Right kidney (tissue), 1 donor: ENCODE results near the gene OS9.
"Not testable (repeated sequence)": the region's sequence is repeated elsewhere in the genome, so short reads cannot be mapped to it uniquely, and the experiment has no call there.

Source experiments
- DNase-seq: peaks from one replicate; pipeline ENCODE4 v3.0.0-alpha.2; 2016

OS9 gene

DNA sequence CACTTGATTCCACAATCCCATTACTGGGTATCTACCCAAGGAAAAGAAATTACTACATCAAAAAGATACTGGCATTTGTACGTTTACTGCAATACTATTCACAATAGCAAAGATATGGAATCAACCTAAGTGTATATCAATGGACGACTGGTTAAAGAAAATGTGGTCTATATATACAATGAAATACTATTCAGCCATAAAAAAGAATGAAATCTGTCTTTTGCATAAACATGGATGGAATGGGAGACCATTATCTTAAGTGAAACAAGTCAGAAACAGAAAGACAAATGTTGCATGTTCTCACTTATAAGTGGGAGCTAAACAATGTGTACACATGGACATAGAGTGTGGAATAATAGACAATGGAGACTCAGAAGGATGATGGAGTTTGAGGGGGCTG lies 5.0 kb upstream of the OS9 start:
- no peak for DNase-seq

DNA sequence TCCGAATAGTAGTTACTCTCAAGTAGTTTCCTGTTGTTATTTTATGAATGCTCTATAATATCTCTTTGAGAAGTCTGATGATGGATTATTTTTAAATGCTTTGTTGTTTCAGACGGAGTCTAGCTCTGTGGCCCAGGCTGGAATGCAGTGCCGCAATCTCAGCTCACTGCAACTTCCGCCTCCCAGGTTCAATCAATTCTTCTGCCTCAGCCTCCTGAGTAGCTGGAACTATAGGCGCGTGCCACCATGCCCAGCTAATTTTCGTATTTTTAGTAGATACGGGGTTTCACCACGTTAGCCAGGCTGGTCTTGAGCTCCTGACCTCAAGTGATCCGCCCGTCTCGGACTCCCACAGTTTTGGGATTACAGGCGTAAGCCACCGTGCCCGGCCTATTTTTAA lies 1.4 kb upstream of the OS9 start:
- no peak for DNase-seq

DNA sequence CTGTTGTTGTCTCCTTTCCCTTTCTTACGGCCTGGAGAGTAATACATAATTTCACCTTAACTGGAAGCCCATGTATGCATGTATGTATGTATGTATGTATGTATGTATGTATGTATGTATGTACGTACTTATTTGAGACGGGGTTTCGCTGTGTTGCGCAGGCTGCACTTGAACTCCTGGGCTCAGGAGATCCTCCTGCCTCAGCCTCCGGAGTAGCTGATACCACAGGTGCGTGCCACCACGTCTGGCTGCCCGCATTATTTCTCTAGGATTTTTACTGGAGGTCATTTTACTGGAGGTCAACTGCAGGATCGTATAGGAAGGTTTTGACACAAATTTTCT lies 644 bp upstream of the OS9 start:
- DNase-seq = no peak

DNA sequence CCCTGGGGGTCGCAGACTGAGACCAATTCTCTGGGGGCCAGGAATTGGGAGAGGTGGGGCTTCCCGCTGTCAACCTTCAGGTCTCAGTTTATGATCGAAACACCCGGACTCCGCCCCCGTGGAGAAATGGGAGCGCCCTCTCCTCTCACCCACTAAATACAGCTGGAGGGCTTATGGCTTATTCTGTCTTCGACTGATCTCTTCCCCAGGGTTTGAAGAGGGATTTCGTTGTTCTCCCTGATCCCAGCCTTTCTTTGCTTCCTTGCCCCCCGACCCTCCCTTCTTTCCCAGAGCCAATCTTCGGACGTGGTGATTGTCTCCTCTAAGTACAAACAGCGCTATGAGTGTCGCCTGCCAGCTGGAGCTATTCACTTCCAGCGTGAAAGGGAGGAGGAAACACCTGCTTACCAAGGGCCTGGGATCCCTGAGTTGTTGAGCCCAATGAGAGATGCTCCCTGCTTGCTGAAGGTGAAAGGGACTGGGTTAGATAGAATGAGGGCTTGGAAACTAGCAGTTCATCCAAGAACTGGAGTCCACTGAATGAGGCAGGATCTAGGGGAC lies 607 bp downstream of the OS9 start:
- DNase-seq = no peak

DNA sequence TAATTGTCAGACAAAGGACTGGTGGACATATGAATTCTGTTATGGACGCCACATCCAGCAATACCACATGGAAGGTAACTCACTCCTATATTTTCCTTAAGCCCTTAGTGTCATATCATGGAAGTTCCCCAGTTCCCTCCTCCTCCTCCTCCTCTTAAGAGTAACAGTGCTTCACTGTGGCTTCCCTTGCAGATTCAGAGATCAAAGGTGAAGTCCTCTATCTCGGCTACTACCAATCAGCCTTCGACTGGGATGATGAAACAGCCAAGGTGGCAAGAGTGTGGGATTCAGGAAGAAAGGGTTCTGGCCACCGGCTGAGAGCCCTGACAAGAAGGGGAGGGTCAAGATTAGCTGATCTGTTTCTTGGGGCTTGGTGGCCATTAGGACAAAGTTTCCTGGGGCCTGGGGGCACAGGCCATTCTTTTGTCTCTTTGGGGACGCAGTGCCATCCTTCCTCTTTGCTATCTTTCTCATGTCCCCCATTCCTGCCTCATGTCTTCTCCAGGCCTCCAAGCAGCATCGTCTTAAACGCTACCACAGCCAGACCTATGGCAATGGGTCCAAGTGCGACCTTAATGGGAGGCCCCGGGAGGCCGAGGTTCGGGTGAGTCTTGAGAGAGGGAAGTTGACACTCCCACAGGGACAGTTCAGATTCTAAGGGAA lies 2.0 kb downstream of the OS9 start:
- no peak for DNase-seq

DNA sequence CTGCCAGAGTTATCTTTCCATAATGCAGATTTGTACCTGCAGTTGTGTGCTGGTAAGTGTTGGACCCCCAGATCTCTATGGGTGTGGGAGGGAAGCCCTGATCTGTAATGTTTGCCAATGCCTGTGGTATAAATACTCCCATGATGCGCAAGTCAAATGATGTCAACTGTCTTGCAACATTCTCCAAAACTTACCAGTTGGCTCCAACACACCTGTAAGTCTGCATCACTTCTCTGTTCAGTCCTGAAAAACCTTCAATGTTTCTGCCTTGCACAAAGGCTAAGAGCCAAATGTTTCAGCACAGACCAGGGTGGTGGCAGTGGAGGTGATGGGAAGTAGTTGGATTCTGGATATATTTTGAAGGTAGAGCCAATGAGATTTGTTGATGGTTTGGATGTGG lies 3.1 kb downstream of the OS9 start:
- DNase-seq = no peak

DNA sequence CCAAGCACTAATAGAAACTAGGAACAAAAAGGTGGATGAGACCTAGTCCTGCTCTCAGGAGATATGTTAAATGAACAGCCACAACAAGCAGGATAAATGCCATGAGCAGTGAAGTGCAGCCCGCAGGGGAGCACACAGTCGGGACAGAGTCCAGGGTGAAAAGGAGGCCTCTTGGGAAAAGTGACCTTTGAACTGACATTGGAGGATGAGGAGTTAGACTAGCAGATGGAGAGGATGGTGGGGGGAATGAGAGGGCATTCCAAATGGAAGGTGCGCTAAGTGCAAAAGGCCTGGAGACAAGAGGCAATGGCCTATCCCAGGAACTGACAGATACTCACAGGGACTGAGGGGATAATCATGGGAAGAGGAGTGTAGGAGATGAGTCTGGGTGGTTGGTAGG lies 4.5 kb downstream of the OS9 start:
- DNase-seq = no peak

DNA sequence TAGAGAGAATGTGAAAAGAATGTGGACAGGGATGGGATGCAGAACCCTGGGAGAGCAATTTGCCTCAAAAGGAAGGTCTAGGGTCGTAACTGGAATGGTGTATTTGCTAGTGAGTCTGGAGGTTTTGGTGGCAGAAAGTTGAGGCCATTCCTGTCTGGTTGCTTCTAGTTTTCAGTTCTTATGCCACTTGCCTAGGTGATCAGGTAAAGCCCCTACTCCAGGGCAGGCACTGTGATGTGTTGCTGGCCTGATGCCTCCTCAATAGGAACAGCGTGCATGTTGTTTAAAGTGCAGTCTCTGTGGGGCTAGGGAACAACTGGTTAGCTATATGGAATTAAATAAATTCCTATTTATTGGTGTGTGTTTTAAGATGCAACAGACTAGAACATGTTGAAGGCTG lies 6.4 kb downstream of the OS9 start:
- no peak for DNase-seq

DNA sequence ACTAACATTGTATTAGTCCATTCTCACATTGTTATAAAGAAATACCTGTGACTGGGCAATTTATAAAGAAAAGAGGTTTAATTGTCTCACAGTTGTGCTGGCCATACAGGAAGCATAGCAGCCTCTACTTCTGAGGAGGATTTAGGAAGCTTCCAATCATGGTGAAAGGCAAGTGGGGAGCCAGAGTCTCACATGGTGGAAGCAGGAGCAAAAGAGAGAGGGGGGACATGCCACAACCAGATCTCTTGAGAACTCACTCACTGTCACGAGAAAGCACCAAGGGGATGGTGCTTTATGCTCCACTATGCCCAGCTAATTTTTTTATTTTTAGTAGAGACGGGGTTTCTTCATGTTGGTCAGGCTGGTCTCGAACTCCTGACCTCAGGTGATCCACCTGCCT lies 13.3 kb downstream of the OS9 start:
- DNase-seq = no peak

DNA sequence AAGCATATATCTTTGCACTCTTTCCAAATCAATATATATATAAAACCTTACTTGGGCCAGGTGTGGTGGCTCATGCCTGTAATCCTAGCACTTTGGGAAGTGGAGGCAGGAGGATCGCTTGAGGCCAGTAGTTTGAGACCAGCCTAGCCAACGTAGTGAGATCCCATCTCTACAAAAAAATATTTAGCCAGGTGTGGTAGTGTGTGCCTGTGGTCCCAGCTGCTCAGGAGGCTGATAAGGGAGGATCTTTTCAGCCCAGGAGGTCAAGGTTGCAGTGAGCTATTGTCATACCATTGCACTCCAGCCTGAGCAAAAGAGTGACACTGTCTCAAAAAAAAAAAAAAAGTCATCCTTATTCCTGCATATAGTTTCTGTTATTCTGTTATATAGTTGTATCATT lies 14.4 kb downstream of the OS9 start:
- DNase-seq = no peak

DNA sequence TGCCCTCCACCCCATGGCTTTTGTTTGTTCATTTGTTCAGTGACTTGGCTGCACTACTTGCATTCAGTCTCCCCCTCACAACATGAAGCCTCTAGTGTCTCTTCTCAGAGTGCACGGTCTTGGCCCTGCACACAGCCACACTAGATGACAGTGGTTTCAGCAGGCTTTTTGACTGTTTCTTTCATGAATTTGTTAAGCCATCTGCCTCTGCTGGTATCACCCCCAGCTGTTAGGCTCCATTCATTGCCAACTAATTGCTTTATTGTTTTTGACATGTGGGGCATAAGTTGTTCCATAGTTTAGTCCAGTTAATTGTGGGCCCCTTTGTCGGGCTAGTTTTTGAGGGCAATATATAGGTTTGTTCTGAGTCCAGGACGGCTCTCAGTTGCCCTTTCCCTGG lies 18.8 kb downstream of the OS9 start:
- no peak for DNase-seq

DNA sequence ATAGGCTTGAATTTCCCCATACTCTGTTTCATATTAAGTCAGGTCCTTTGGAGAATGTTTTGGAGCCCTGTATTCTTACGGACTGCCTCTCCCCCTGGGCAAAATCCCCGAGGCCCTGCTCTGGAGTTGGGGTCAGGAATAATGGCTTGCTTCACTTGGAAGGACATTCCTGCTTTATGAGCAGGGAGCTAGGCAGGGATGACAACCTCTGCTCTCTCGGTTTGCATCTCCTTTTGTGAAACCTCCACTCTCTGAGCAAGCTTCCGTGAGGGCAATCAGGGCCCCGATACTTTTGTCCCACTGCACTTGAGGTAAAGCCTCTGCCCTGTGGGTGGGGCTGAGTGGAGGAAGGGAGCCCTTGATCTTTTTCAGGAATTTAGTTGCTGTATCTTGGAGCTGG lies 19.3 kb downstream of the OS9 start:
- no peak for DNase-seq

DNA sequence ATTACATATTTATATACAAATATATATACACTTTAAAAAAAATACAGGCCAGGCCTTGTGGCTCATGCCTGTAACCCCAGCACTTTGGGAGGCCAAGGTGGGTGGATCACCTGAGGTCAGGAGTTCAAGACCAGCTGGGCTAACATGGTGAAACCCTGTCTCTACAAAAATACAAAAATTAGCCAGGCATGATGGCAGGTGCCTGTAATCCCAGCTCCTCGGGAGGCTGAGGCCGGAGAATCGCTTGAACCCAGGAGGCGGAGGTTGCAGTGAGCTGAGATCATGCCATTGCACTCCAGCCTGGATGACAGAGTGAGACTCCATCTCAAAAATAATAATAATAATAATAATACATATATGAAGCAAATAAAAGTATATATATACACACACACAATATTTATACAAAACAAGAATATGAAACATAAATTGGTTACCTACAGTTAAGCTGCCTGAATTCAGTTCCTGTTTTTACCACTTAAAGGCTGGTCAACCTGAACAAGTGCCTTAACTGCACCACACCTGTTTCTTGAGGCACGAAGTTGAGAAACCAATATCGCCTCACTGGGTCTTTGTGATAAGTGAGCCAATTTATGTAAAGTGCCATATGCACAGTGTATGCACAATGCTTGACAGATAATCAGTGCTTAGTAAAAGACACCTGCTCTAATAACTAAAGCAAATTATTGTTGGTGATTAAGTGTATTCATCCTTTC lies 21.3 kb downstream of the OS9 start:
- not testable (repeated sequence) for DNase-seq

DNA sequence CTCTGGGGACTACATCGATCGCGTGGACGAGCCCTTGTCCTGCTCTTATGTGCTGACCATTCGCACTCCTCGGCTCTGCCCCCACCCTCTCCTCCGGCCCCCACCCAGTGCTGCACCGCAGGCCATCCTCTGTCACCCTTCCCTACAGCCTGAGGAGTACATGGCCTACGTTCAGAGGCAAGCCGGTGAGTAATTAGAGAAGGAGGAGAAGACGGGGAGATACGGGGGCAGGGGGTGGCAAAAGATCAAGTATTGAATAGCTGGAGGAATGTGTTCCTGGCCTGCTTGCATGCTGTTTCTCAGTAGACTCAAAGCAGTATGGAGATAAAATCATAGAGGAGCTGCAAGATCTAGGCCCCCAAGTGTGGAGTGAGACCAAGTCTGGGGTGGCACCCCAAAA lies 21.9 kb downstream of the OS9 start:
- no peak for DNase-seq

DNA sequence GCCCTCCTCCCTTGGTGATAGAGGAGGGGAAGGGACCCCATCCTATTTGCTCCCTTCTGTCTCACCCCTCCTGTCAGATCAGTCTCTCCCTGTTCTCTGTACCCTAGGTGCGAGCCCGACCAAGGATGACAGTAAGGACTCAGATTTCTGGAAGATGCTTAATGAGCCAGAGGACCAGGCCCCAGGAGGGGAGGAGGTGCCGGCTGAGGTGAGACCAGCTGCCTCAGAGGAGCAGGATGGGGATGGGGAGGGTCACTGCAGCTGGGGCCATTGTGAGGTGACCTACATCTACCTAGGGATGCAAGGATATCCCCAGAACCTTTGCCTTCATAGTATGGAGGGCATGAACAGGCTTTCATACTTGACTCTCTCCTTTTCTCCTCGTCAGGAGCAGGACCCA lies 22.4 kb downstream of the OS9 start:
- no peak for DNase-seq

DNA sequence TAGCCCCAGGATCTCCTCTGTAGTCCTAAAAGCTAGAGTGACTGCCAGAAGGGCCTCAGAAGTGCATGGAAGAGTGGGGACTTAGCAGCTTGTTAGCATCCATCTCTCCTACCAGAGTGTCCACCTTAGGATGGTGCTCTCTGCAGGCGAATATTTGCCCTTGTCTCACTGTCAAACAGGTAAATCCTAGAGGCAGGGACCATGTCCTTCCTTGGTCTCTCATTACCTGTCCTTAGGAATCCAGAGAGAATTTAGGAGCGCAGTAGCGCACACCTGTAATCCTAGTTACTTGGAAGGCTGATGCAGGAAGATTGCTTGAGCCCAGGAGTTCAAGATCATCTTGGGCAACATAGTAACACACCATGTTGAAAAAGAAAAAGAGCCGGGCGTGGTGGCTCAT lies 23.2 kb downstream of the OS9 start:
- DNase-seq = no peak

DNA sequence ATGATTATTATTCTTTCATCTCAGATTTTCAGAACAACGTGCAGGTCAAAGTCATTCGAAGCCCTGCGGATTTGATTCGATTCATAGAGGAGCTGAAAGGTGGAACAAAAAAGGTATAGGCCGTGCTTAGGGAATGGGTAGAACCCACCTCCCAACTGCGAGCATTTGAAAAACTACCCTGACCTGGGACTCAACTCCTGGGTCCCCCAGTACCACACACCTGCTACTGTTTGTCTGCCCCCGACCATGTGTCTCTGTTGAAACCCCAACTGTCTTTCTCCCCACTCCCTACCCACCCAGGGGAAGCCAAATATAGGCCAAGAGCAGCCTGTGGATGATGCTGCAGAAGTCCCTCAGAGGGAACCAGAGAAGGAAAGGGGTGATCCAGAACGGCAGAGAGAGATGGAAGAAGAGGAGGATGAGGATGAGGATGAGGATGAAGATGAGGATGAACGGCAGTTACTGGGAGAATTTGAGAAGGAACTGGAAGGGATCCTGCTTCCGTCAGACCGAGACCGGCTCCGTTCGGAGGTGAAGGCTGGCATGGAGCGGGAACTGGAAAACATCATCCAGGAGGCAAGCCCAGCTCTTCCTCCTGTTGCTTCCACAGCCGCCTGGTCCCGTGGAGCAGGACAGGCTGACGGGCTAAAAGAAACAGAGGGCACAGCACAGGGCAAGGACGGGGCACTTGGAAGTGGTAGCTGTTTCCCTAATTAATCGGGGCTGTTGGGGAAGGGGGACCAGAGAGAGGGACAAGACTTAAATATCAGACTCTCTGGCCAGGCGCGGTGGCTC lies 24.1 kb downstream of the OS9 start:
- DNase-seq = no peak

DNA sequence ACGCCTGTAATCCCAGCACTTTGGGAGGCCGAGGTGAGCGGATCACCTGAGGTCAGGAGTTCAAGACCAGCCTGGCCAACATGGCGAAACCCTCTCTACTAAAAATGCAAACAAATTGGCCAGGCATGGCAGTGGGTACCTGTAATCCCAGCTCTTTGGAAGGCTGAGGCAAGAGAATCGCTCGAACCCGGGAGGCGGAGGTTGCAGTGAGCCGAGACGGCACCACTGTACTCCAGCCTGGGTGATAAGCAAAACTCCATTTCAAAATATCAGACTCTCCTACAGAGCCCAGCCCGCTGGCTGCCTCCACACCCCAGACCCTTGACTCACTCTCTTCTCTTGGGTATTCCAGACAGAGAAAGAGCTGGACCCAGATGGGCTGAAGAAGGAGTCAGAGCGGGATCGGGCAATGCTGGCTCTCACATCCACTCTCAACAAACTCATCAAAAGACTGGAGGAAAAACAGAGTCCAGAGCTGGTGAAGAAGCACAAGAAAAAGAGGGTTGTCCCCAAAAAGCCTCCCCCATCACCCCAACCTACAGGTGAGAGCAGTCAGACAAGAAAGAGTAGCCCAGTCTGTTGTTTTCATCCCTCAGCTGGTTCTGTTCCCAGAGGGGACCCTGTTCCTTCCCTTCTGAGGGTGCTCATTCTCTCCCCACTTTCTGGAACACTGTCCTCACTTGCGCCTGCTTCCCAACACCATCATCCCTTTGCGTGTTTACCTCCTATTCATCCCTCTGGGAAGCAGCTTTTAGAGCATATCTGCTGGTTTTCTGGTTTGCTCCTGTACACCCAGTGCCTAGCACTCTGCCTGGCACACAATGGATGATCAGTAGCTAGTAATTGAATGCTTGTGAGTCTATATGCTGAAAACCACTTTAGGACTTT lies 25.0 kb downstream of the OS9 start:
- DNase-seq = no peak

DNA sequence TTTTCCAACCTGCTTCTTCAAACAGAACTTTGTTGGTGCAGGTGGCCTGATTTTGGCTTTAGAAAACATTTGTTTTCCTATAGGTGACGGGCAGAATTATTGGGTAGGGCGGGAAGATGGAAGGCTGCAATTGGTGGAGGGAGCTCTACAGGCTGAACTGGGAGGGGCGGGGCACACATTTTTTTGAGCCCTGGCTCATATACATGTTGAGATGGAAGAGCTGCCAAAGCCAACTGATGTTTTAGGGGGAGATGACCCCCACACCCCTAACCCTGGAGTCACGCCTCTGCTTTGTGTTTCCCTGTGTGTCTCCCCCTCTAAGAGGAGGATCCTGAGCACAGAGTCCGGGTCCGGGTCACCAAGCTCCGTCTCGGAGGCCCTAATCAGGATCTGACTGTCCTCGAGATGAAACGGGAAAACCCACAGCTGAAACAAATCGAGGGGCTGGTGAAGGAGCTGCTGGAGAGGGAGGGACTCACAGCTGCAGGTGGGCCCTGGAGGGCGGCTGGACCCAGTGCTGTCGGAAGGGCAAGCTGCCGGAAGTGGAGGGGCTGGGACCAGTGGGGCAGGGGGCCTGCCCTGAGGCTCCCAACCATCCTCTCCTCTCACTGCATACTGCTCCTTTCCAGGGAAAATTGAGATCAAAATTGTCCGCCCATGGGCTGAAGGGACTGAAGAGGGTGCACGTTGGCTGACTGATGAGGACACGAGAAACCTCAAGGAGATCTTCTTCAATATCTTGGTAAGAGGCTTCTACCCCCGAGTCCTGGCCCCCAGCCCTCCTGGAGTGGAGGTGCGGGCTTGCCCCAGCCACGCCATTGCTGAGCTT lies 26.1 kb downstream of the OS9 start:
- DNase-seq = no peak

DNA sequence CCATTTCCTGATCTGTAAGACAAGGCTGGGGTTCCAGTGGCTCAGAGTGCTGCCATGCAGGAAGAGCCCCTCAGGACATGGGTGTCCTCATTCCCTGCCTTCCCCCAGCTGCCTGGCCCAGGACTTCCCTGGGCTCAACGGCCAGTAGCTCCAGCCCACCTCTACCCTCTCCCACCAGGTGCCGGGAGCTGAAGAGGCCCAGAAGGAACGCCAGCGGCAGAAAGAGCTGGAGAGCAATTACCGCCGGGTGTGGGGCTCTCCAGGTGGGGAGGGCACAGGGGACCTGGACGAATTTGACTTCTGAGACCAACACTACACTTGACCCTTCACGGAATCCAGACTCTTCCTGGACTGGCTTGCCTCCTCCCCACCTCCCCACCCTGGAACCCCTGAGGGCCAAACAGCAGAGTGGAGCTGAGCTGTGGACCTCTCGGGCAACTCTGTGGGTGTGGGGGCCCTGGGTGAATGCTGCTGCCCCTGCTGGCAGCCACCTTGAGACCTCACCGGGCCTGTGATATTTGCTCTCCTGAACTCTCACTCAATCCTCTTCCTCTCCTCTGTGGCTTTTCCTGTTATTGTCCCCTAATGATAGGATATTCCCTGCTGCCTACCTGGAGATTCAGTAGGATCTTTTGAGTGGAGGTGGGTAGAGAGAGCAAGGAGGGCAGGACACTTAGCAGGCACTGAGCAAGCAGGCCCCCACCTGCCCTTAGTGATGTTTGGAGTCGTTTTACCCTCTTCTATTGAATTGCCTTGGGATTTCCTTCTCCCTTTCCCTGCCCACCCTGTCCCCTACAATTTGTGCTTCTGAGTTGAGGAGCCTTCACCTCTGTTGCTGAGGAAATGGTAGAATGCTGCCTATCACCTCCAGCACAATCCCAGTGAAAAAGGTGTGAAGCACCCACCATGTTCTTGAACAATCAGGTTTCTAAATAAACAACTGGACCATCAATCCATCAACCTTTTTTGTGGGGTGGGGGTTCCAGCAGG lies 27.0 kb downstream of the OS9 start:
- no peak for DNase-seq
